GM12872 (cell line): ENCODE results near the gene RPTOR.

Source experiments
- CTCF ChIP-seq: IDR thresholded peaks from 3 replicates; pipeline ENCODE4 v1.5.1; 2011; ENCODE audit warnings: low read depth, mild to moderate bottlenecking, low read length, moderate library complexity; ENCODE audit not compliant: insufficient read depth

Gene RPTOR

GRCh38 chr17:80693511-80693910 is 148.9 kb downstream of the RPTOR start:
- TF ChIP-seq CTCF, result no peak

- no peak for TF ChIP-seq CTCF
Measured at GRCh38 chr17:80694085-80694991, 149.7 kb downstream of the RPTOR start.

GRCh38 chr17:80694992-80695912 is 150.6 kb downstream of the RPTOR start:
- no peak for TF ChIP-seq CTCF

GRCh38 chr17:80695979-80696378 is 151.3 kb downstream of the RPTOR start:
- TF ChIP-seq CTCF, result no peak

GRCh38 chr17:80696456-80696855 is 151.8 kb downstream of the RPTOR start:
- TF ChIP-seq CTCF, result no peak

- TF ChIP-seq CTCF, result no peak
Measured at GRCh38 chr17:80696964-80697363, 152.3 kb downstream of the RPTOR start.

- TF ChIP-seq CTCF, result no peak
Measured at GRCh38 chr17:80698297-80698696, 153.7 kb downstream of the RPTOR start.
